DND-41 (cell line): ENCODE measurements around the gene THOC1.

Source experiments
- ATAC-seq: fragments of 200-7000 bp; cut with Tn5 transposase; 3 replicates; pipeline ENCODE4 v1.9.1; 2021; ENCODE audit warnings: low read depth; ENCODE audit not compliant: insufficient read depth
- DNase-seq: peaks from one replicate; pipeline ENCODE4 v3.0.0-alpha.2; 2020
- H2AFZ ChIP-seq: 2 replicates; pipeline ENCODE4 v1.6.0; 2012; ENCODE audit warnings: low read depth, low read length
- H3K27ac ChIP-seq: 2 replicates; pipeline ENCODE4 v1.5.1; 2012; ENCODE audit warnings: low read length, inconsistent platforms
- H3K27me3 ChIP-seq: fragments of 200-600 bp; sonication (generic); 2 replicates; pipeline ENCODE4 v1.6.0; 2012; ENCODE audit warnings: low read length, mild to moderate bottlenecking, inconsistent platforms; ENCODE audit not compliant: insufficient read depth, poor library complexity
- H3K36me3 ChIP-seq: 2 replicates; pipeline ENCODE4 v1.5.1; 2012; ENCODE audit warnings: low read length, inconsistent platforms; ENCODE audit not compliant: insufficient read depth
- H3K4me1 ChIP-seq: 2 replicates; pipeline ENCODE4 v1.5.1; 2012; ENCODE audit warnings: mild to moderate bottlenecking, low read length; ENCODE audit not compliant: insufficient read depth
- H3K4me2 ChIP-seq: 2 replicates; pipeline ENCODE4 v1.6.0; 2012; ENCODE audit warnings: mild to moderate bottlenecking, moderate library complexity, low read length, inconsistent platforms; ENCODE audit not compliant: insufficient read depth
- H3K4me3 ChIP-seq, 2 experiments: fragments of 200-600 bp in 1 of 2; shearing (Covaris generic) in 1 of 2; 2 replicates each; pipeline ENCODE4 v1.5.1; 2012 to 2016; ENCODE audit warnings: inconsistent platforms in 2 of 2, low read length in 2 of 2, mild to moderate bottlenecking in 2 of 2, low read depth in 1 of 2, moderate library complexity in 1 of 2
- H3K79me2 ChIP-seq: 2 replicates; pipeline ENCODE4 v1.6.0; 2012; ENCODE audit warnings: low read length, inconsistent platforms; ENCODE audit not compliant: insufficient read depth
- H3K9ac ChIP-seq: 2 replicates; pipeline ENCODE4 v1.6.0; 2012; ENCODE audit warnings: low read depth, mild to moderate bottlenecking, inconsistent platforms, low read length, moderate library complexity
- H3K9me3 ChIP-seq: 2 replicates; pipeline ENCODE4 v1.5.1; 2012; ENCODE audit warnings: low read length, moderate library complexity, mild to moderate bottlenecking, inconsistent platforms; ENCODE audit not compliant: insufficient read depth, severe bottlenecking
- H4K20me1 ChIP-seq: 2 replicates; pipeline ENCODE4 v1.6.0; 2012; ENCODE audit warnings: low read length; ENCODE audit not compliant: insufficient read depth
- EZH2 ChIP-seq: IDR thresholded peaks from 3 replicates; pipeline ENCODE4 v1.6.1; 2012; ENCODE audit warnings: borderline replicate concordance, low read depth, mild to moderate bottlenecking, moderate library complexity, low read length, inconsistent platforms; ENCODE audit not compliant: severe bottlenecking
- TF ChIP-seq, protein P1 (sequence below): IDR thresholded peaks from 2 replicates; pipeline ENCODE4 v1.5.1; 2012; ENCODE audit warnings: borderline replicate concordance, low read length, moderate library complexity, mild to moderate bottlenecking; ENCODE audit not compliant: poor library complexity, severe bottlenecking; ENCODE audit errors: extremely low read depth

THOC1 gene

GRCh38 chr18:231563-231962 is 36.3 kb downstream of the THOC1 start:
- H2AFZ ChIP-seq, result no peak overlapping the region
- no peaks in the 10 kb centered on the region for H4K20me1 ChIP-seq
- DNase-seq (no peak), ATAC-seq (no peak)
- peaks cover 40% of the 10 kb centered on the region; the same call in 1 of the 2 replicates for H3K36me3 ChIP-seq
- H3K27me3 ChIP-seq, result no peaks in the 10 kb centered on the region
- no peak overlapping the region for H3K4me2 ChIP-seq
- no peak overlapping the region for H3K4me3 ChIP-seq
- no peaks in the 10 kb centered on the region for H3K9me3 ChIP-seq
- no peak overlapping the region for H3K27ac ChIP-seq
- H3K9ac ChIP-seq, result no peak overlapping the region
- TF ChIP-seq EZH2, result no peak
- TF ChIP-seq, protein P1, sequence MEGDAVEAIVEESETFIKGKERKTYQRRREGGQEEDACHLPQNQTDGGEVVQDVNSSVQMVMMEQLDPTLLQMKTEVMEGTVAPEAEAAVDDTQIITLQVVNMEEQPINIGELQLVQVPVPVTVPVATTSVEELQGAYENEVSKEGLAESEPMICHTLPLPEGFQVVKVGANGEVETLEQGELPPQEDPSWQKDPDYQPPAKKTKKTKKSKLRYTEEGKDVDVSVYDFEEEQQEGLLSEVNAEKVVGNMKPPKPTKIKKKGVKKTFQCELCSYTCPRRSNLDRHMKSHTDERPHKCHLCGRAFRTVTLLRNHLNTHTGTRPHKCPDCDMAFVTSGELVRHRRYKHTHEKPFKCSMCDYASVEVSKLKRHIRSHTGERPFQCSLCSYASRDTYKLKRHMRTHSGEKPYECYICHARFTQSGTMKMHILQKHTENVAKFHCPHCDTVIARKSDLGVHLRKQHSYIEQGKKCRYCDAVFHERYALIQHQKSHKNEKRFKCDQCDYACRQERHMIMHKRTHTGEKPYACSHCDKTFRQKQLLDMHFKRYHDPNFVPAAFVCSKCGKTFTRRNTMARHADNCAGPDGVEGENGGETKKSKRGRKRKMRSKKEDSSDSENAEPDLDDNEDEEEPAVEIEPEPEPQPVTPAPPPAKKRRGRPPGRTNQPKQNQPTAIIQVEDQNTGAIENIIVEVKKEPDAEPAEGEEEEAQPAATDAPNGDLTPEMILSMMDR, result no peak
- no peaks in the 10 kb centered on the region for H3K4me1 ChIP-seq
- H3K79me2 ChIP-seq, result no peaks in the 10 kb centered on the region

GRCh38 chr18:228586-228985 is 39.3 kb downstream of the THOC1 start:
- H3K4me2 ChIP-seq, result no peak overlapping the region
- H4K20me1 ChIP-seq, result no peaks in the 10 kb centered on the region
- H2AFZ ChIP-seq, result no peak overlapping the region
- H3K27ac ChIP-seq, result no peak overlapping the region
- no peak overlapping the region for H3K4me3 ChIP-seq
- no peaks in the 10 kb centered on the region for H3K4me1 ChIP-seq
- no peaks in the 10 kb centered on the region for H3K27me3 ChIP-seq
- TF ChIP-seq, protein P1, result no peak
- TF ChIP-seq EZH2, result no peak
- H3K9me3 ChIP-seq, result no peaks in the 10 kb centered on the region
- ATAC-seq (no peak), DNase-seq (no peak)
- H3K36me3 ChIP-seq, result peaks cover 69% of the 10 kb centered on the region
- no peak overlapping the region for H3K9ac ChIP-seq
- no peaks in the 10 kb centered on the region for H3K79me2 ChIP-seq

DNA sequence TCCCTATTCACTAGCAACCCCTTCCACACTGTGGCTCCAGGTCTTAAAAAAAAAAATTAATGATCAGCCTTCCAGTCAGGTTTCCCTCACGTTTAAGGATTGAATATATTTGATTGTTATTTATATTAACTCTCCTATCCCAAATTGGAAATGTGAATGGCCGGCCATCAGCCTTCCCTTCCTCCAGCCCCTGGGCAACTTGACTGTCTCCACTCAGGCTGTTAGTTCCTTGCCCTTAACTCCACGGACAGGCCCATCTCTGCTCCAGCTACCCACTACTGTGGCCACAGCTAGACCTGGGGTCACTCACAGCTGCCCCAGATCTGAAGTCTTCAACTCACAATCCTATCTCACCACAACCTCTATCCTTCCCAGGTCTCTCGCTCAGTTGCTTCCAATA is 39.9 kb downstream of the THOC1 start:
- no peaks in the 10 kb centered on the region for H3K4me1 ChIP-seq
- DNase-seq (no peak), ATAC-seq (no peak)
- H3K4me3 ChIP-seq, result no peak overlapping the region
- H3K27ac ChIP-seq, result no peak overlapping the region
- no peaks in the 10 kb centered on the region for H3K27me3 ChIP-seq
- peaks cover 76% of the 10 kb centered on the region for H3K36me3 ChIP-seq
- H3K9me3 ChIP-seq, result no peaks in the 10 kb centered on the region
- H3K9ac ChIP-seq, result no peak overlapping the region
- H4K20me1 ChIP-seq, result no peaks in the 10 kb centered on the region
- no peak overlapping the region for H3K4me2 ChIP-seq
- H2AFZ ChIP-seq, result no peak overlapping the region
- no peak for TF ChIP-seq EZH2
- TF ChIP-seq, protein P1, result no peak
- no peaks in the 10 kb centered on the region for H3K79me2 ChIP-seq

GRCh38 chr18:227374-227773 is 40.5 kb downstream of the THOC1 start:
- Histone ChIP-seq H2AFZ (no peak overlapping the region), H3K4me2 (no peak overlapping the region), H3K27ac (no peak overlapping the region), H4K20me1 (no peaks in the 10 kb centered on the region), H3K27me3 (no peaks in the 10 kb centered on the region), H3K9ac (no peak overlapping the region), H3K4me3 (no peak overlapping the region), H3K36me3 (peaks cover 81% of the 10 kb centered on the region), H3K79me2 (no peaks in the 10 kb centered on the region), H3K9me3 (no peaks in the 10 kb centered on the region), H3K4me1 (no peaks in the 10 kb centered on the region)
- TF ChIP-seq, protein P1, result no peak
- TF ChIP-seq EZH2, result no peak
- no peak for ATAC-seq
- DNase-seq, result no peak
